HL-60 (cell line): ENCODE data around the gene ELOA.
"Not testable (repeated sequence)": the region's sequence is repeated elsewhere in the genome, so short reads cannot be mapped to it uniquely, and the experiment has no call there.

Experiments used
- DNase-seq, 2 experiments: peaks; one replicate each; pipeline ENCODE4 v3.0.0-alpha.2; 2010 to 2020; ENCODE audit warnings: low read depth in 1 of 2, low spot score in 1 of 2
- H3K27ac ChIP-seq: fragments of 250-450 bp; sonication (Bioruptor Pico); replicated peaks from 2 replicates; pipeline ENCODE4 v1.5.1; 2020; ENCODE audit warnings: mild to moderate bottlenecking, moderate library complexity
- H3K27me3 ChIP-seq: fragments of 250-450 bp; sonication (Bioruptor Pico); 2 replicates; pipeline ENCODE4 v1.5.1; 2021; ENCODE audit warnings: mild to moderate bottlenecking, moderate library complexity; ENCODE audit not compliant: insufficient read depth, poor library complexity, severe bottlenecking
- H3K4me3 ChIP-seq: replicated peaks from 2 replicates; pipeline ENCODE4 v1.5.1; 2011; ENCODE audit warnings: mild to moderate bottlenecking, control low read depth, low read length; ENCODE audit not compliant: insufficient read depth
- GABPA ChIP-seq: IDR thresholded peaks from 2 replicates; pipeline ENCODE4 v1.6.1; 2012; ENCODE audit warnings: low read depth
- POLR2AphosphoS5 ChIP-seq: IDR thresholded peaks from 2 replicates; pipeline ENCODE4 v1.6.1; 2012; ENCODE audit warnings: low read depth
- SPI1 ChIP-seq: IDR thresholded peaks from 2 replicates; pipeline ENCODE4 v1.6.1; 2012; ENCODE audit warnings: low read depth, mild to moderate bottlenecking, borderline replicate concordance
- TF ChIP-seq, protein P1 (sequence below): IDR thresholded peaks from one replicate; pipeline ENCODE4 v1.5.1; 2011; ENCODE audit warnings: low read length, control low read depth, inconsistent platforms; ENCODE audit not compliant: insufficient read depth
- TF ChIP-seq, protein P2 (sequence below): IDR thresholded peaks from 2 replicates; pipeline ENCODE4 v1.6.1; 2012; ENCODE audit warnings: low read depth; ENCODE audit not compliant: insufficient replicate concordance

The ELOA gene

DNA sequence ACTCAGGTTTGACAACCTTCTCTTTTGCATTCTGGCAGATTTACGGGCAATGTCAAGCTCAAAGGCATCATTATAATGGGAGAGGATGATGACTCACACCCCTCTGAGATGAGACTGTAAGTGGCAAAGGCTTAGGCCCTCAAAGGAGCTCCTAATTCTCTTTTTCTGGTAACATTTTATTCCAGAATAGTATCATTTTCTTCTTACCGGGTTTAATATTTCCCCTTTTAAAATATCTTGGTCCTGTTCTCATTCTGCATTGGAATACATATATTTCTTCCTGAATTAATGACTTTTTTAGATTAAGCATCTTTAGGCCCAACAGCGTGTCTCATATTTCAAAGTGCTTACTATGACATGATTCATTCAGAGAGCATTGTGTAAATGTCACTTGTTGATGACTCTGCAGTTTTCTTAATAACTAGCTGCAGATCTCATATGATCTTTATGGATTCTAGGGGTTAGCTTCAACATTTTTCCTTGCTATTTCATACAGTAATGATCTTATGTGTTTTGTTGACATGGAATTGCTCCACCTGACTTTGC, 36.6 kb downstream of the ELOA start:
- H3K4me3 ChIP-seq: no peak overlapping the region
- TF ChIP-seq SPI1 (no peak), GABPA (no peak), POLR2AphosphoS5 (no peak)
- TF ChIP-seq, protein P1, sequence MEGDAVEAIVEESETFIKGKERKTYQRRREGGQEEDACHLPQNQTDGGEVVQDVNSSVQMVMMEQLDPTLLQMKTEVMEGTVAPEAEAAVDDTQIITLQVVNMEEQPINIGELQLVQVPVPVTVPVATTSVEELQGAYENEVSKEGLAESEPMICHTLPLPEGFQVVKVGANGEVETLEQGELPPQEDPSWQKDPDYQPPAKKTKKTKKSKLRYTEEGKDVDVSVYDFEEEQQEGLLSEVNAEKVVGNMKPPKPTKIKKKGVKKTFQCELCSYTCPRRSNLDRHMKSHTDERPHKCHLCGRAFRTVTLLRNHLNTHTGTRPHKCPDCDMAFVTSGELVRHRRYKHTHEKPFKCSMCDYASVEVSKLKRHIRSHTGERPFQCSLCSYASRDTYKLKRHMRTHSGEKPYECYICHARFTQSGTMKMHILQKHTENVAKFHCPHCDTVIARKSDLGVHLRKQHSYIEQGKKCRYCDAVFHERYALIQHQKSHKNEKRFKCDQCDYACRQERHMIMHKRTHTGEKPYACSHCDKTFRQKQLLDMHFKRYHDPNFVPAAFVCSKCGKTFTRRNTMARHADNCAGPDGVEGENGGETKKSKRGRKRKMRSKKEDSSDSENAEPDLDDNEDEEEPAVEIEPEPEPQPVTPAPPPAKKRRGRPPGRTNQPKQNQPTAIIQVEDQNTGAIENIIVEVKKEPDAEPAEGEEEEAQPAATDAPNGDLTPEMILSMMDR: no peak
- TF ChIP-seq, protein P2, sequence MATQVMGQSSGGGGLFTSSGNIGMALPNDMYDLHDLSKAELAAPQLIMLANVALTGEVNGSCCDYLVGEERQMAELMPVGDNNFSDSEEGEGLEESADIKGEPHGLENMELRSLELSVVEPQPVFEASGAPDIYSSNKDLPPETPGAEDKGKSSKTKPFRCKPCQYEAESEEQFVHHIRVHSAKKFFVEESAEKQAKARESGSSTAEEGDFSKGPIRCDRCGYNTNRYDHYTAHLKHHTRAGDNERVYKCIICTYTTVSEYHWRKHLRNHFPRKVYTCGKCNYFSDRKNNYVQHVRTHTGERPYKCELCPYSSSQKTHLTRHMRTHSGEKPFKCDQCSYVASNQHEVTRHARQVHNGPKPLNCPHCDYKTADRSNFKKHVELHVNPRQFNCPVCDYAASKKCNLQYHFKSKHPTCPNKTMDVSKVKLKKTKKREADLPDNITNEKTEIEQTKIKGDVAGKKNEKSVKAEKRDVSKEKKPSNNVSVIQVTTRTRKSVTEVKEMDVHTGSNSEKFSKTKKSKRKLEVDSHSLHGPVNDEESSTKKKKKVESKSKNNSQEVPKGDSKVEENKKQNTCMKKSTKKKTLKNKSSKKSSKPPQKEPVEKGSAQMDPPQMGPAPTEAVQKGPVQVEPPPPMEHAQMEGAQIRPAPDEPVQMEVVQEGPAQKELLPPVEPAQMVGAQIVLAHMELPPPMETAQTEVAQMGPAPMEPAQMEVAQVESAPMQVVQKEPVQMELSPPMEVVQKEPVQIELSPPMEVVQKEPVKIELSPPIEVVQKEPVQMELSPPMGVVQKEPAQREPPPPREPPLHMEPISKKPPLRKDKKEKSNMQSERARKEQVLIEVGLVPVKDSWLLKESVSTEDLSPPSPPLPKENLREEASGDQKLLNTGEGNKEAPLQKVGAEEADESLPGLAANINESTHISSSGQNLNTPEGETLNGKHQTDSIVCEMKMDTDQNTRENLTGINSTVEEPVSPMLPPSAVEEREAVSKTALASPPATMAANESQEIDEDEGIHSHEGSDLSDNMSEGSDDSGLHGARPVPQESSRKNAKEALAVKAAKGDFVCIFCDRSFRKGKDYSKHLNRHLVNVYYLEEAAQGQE: no peak
- H3K27ac ChIP-seq: no peak overlapping the region
- DNase-seq: no peak
- H3K27me3 ChIP-seq: no peaks in the 10 kb centered on the region

DNA sequence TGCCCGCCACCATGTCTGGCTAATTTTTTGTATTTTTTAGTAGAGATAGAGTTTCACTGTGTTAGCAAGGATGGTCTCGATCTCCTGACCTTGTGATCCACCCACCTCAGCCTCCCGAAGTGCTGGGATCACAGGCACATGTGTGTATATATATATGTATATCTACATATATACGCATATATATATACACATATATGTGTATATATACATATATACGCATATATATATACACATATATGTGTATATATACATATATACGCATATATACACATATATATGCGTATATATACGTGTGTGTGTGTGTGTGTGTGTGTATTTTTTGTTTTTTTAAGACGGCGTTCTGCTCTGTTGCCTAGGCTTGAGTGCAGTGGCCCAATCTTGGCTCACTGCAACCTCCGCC, 39.9 kb downstream of the ELOA start:
- H3K27me3 ChIP-seq, H3K27ac ChIP-seq, H3K4me3 ChIP-seq: not testable (repeated sequence)

DNA sequence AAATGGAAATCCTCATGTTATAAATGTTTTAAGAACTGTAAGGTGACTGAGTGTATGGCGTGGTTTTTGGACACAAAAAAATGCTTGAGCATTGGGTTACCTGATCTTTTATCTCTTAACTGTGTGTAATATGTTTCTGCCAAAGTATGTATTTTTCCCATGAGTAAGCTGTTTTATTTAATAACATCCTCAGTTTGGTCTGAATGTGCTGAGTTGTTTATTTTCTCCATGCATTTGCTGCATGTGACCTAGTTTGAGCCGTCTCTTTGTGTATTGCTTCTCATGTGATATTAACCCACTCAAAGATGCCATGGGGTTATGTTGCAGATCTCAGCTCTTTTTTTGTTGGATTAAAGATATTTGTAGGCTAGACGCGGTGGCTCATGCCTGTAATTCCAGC, 41.6 kb downstream of the ELOA start:
- TF ChIP-seq SPI1 (no peak), GABPA (no peak), POLR2AphosphoS5 (no peak)
- TF ChIP-seq, protein P2: no peak
- TF ChIP-seq, protein P1: no peak
- no peak for DNase-seq
- no peak overlapping the region for H3K4me3 ChIP-seq
- no peak overlapping the region for H3K27ac ChIP-seq
- H3K27me3 ChIP-seq: no peaks in the 10 kb centered on the region

More for the DNA sequence above, 39.9 kb downstream of the ELOA start:
- DNase-seq: not testable (repeated sequence)

DNA sequence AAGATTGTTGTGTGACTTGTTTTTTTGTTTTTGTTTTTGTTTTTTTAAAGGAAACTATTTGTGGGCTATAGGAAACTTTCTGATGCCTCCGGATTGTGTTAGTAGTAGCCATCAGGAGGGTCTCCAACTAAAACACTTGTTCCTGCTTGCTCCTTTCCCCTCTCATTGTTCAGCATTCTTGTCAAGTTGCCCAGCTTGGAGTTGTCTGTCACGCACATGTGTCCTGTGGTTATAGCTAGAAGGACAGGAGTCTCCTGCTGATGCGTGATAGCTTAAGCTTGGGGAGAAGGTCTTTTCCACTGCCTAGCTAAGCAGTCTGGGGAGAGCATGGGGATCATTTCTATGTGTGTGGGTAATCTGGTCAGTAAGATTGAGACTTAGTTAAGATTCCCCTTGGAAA, 44.4 kb downstream of the ELOA start:
- no peaks in the 10 kb centered on the region for H3K27me3 ChIP-seq
- TF ChIP-seq, protein P2: no peak
- TF ChIP-seq POLR2AphosphoS5 (no peak), SPI1 (no peak), GABPA (no peak)
- TF ChIP-seq, protein P1: no peak
- no peak for DNase-seq
- H3K27ac ChIP-seq: no peak overlapping the region
- no peak overlapping the region for H3K4me3 ChIP-seq
